Measurements from ENCODE around the gene CDH4. TPM values are rescaled to one million over a fixed set of nuclear protein-coding genes. Genes with fewer than 3 reads are reported as not detected.

The CDH4 gene
- total RNA-seq, 6 donors from 2014 or later, result 0.20 to 1.0 (median 0.40) TPM; not detected in 1

- WGBS, 2 donors, result 72 to 73% methylated on average over 15 of the region's 15 CpGs
- Histone ChIP-seq H3K36me3 (no peaks in the 10 kb centered on the region), H3K9me3 (no peaks in the 10 kb centered on the region), H3K4me3 (no peak overlapping the region), H3K4me1 (no peaks in the 10 kb centered on the region), H3K27ac (no peak overlapping the region), H3K27me3 (no peaks in the 10 kb centered on the region)
- ATAC-seq (ENCODE audit: low FRiP score in 2 of 2) (no peak), DNase-seq (no peak)
- TF ChIP-seq EP300 (IDR thresholded peaks at IDR 0.05), result no peak
- no peak for TF ChIP-seq POLR2AphosphoS5 (IDR thresholded peaks at IDR 0.05)
- TF ChIP-seq POLR2A (IDR thresholded peaks at IDR 0.05), result no peak
- TF ChIP-seq, protein P1, sequence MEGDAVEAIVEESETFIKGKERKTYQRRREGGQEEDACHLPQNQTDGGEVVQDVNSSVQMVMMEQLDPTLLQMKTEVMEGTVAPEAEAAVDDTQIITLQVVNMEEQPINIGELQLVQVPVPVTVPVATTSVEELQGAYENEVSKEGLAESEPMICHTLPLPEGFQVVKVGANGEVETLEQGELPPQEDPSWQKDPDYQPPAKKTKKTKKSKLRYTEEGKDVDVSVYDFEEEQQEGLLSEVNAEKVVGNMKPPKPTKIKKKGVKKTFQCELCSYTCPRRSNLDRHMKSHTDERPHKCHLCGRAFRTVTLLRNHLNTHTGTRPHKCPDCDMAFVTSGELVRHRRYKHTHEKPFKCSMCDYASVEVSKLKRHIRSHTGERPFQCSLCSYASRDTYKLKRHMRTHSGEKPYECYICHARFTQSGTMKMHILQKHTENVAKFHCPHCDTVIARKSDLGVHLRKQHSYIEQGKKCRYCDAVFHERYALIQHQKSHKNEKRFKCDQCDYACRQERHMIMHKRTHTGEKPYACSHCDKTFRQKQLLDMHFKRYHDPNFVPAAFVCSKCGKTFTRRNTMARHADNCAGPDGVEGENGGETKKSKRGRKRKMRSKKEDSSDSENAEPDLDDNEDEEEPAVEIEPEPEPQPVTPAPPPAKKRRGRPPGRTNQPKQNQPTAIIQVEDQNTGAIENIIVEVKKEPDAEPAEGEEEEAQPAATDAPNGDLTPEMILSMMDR (IDR thresholded peaks at IDR 0.05), result no peak
Observed at GRCh38 chr20:61582196-61582923, 330.3 kb downstream of the CDH4 start.

GRCh38 chr20:61583356-61583755 lies 331.3 kb downstream of the CDH4 start:
- no peaks in the 10 kb centered on the region for H3K4me1 ChIP-seq
- no peaks in the 10 kb centered on the region for H3K36me3 ChIP-seq
- no peak overlapping the region for H3K4me3 ChIP-seq
- H3K27me3 ChIP-seq, result no peaks in the 10 kb centered on the region
- TF ChIP-seq, protein P1 (IDR thresholded peaks at IDR 0.05), result no peak
- TF ChIP-seq EP300 (IDR thresholded peaks at IDR 0.05) (no peak), POLR2A (IDR thresholded peaks at IDR 0.05) (no peak), POLR2AphosphoS5 (IDR thresholded peaks at IDR 0.05) (no peak)
- no peaks in the 10 kb centered on the region for H3K9me3 ChIP-seq
- 71% methylated on average over 6 to 9 of the region's 9 CpGs for WGBS, 2 donors
- no peak overlapping the region for H3K27ac ChIP-seq
- no peak for ATAC-seq (ENCODE audit: low FRiP score in 2 of 2)
- DNase-seq, result no peak

- H3K27ac ChIP-seq, result no peak overlapping the region
- H3K4me1 ChIP-seq, result no peaks in the 10 kb centered on the region
- 34 to 41% methylated on average over 10 of the region's 10 CpGs for WGBS, 2 donors
- H3K4me3 ChIP-seq, result no peak overlapping the region
- DNase-seq (no peak), ATAC-seq (ENCODE audit: low FRiP score in 2 of 2) (no peak)
- no peaks in the 10 kb centered on the region for H3K9me3 ChIP-seq
- TF ChIP-seq POLR2A (IDR thresholded peaks at IDR 0.05) (no peak), POLR2AphosphoS5 (IDR thresholded peaks at IDR 0.05) (no peak), EP300 (IDR thresholded peaks at IDR 0.05) (no peak)
- TF ChIP-seq, protein P1 (IDR thresholded peaks at IDR 0.05), result no peak
- no peaks in the 10 kb centered on the region for H3K27me3 ChIP-seq
- no peaks in the 10 kb centered on the region for H3K36me3 ChIP-seq
Observed at GRCh38 chr20:61584851-61585250, 332.8 kb downstream of the CDH4 start.

DNA sequence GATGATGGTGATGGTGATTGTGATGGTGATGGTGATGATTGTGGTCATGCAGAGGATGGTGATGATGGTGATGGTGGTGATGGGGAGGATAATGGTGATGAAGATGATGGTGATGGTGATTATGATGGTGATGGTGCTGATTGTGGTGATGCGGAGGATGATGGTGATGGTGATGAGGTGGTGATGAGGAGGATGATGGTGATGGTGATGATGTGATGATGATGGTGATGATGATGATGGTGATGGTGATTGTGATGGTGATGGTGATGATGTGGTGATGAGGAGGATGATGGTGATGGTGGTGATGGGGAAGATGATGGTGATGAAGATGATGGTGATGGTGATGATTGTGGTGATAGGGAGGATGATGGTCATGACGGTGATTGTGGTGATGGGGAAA lies 333.7 kb downstream of the CDH4 start:
- H3K4me1 ChIP-seq, result no peaks in the 10 kb centered on the region
- no peaks in the 10 kb centered on the region for H3K36me3 ChIP-seq
- ATAC-seq (ENCODE audit: low FRiP score in 2 of 2) (no peak), DNase-seq (no peak)
- H3K27ac ChIP-seq, result no peak overlapping the region
- no peak overlapping the region for H3K4me3 ChIP-seq
- TF ChIP-seq POLR2AphosphoS5 (IDR thresholded peaks at IDR 0.05) (no peak), POLR2A (IDR thresholded peaks at IDR 0.05) (no peak)
- TF ChIP-seq, protein P1 (IDR thresholded peaks at IDR 0.05), result no peak
- H3K9me3 ChIP-seq, result no peaks in the 10 kb centered on the region
- no peaks in the 10 kb centered on the region for H3K27me3 ChIP-seq
- 92 to 93% methylated on average over 2 of the region's 2 CpGs for WGBS, 2 donors

GRCh38 chr20:61587036-61587435 lies 335.0 kb downstream of the CDH4 start:
- Histone ChIP-seq H3K4me1 (no peaks in the 10 kb centered on the region), H3K4me3 (no peak overlapping the region), H3K9me3 (peaks cover 0 to 7% (median 2%) of the 10 kb centered on the region in 4 donors), H3K36me3 (no peaks in the 10 kb centered on the region), H3K27me3 (no peaks in the 10 kb centered on the region), H3K27ac (no peak overlapping the region)
- TF ChIP-seq POLR2A (IDR thresholded peaks at IDR 0.05) (no peak), EP300 (IDR thresholded peaks at IDR 0.05) (no peak), POLR2AphosphoS5 (IDR thresholded peaks at IDR 0.05) (no peak)
- TF ChIP-seq, protein P1 (IDR thresholded peaks at IDR 0.05), result no peak
- ATAC-seq (ENCODE audit: low FRiP score in 2 of 2), result no peak
- DNase-seq, result no peak
- 80 to 89% methylated on average over 7 of the region's 7 CpGs for WGBS, 2 donors

Data from upper lobe of left lung (tissue), 6 donors.